KOPT-K1 (cell line): Measurements from ENCODE around the gene PITPNM3.

ENCODE experiments used
- H3K27ac ChIP-seq: fragments of 200-600 bp; sonication (generic); 2 replicates; pipeline ENCODE4 v1.5.1; 2016; ENCODE audit warnings: antibody characterized with exemption, mild to moderate bottlenecking, low read depth, low read length; ENCODE audit not compliant: poor library complexity, severe bottlenecking
- H3K36me3 ChIP-seq: fragments of 200-600 bp; sonication (generic); 2 replicates; pipeline ENCODE4 v1.5.1; 2017; ENCODE audit warnings: antibody characterized with exemption, mild to moderate bottlenecking, low read length, moderate library complexity; ENCODE audit not compliant: insufficient read depth
- H3K9me3 ChIP-seq: fragments of 200-600 bp; sonication (generic); 2 replicates; pipeline ENCODE4 v1.5.1; 2017; ENCODE audit warnings: antibody characterized with exemption, low read length, mild to moderate bottlenecking; ENCODE audit not compliant: insufficient read depth, poor library complexity, severe bottlenecking

The PITPNM3 gene

GRCh38 chr17:6437956-6438355, 118.4 kb downstream of the PITPNM3 start:
- H3K27ac ChIP-seq, result no peak overlapping the region
- H3K9me3 ChIP-seq, result no peaks in the 10 kb centered on the region
- no peaks in the 10 kb centered on the region for H3K36me3 ChIP-seq

- Histone ChIP-seq H3K27ac (no peak overlapping the region), H3K36me3 (no peaks in the 10 kb centered on the region), H3K9me3 (no peaks in the 10 kb centered on the region)
These were observed 118.9 kb downstream of the PITPNM3 start for GRCh38 chr17:6437466-6437865.

DNA sequence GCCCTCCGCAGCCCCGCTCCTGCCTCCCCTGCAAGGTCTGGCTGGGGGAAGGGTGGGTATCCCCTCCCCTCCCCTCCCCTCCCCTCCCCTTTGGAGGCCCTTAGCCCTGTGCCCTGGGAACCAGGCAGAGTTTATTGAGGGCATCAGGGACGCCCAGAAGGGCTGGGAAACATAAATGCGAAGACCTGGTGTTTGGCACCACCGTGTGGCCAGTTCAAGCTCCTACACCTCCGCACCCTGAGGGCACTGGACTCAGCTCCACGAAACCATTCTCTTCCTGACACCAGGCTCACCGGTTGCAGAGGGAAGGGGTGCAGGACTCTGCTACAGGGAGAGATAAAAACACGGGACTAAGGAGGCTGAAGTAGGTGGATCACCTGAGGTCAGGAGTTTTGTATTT, 120.4 kb downstream of the PITPNM3 start:
- Histone ChIP-seq H3K27ac (no peak overlapping the region), H3K36me3 (no peaks in the 10 kb centered on the region), H3K9me3 (peaks cover 9% of the 10 kb centered on the region)

DNA sequence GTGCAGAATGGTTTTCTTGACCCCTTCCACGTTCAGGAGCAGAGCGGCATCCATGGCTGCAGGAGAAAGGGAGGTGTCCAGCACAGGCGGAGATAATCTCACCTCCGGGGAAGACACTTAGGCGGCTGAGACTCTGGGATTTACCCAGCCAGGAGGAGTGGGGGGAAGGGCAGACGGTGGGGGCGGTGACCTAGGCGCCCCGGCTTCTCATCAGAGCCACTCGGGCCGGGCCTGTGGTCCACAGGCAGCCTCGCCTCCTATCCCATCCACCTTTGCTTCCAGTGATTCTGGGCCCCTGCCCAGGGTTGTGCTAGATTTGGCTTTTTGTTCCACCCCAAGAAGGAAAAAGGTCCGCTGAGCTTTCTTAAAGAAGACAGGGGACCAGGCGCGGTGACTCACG, 121.3 kb downstream of the PITPNM3 start, which contains the start of gene AIPL1:
AIPL1 (minus strand) TSS at position 71 of the 400 bp plus-strand sequence; CDS start at position 54, 17 bp downstream.
- Histone ChIP-seq H3K9me3 (peaks cover 16% of the 10 kb centered on the region), H3K27ac (no peak within 1 kb of the TSS), H3K36me3 (no peaks in the 10 kb centered on the region)

DNA sequence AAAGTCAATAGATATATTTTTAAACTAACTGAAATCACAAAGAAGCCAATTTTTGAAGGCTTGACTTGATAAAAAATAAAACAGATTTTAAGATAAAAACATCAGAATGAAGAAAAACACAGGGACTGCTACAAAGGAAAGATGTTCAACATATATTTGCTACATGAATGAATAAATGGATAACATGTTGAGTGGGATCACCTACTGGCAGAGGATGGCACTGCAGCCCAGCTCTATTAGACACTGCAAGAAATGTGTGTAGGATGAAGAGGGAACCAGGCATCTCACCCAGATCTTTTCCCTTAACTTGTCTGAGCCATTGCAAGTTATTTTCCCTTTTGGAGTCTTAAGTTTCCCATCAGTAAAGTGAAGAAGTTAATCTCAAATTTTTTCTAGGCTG, 125.6 kb downstream of the PITPNM3 start:
- H3K9me3 ChIP-seq, result peaks cover 16% of the 10 kb centered on the region
- H3K27ac ChIP-seq, result no peak overlapping the region
- H3K36me3 ChIP-seq, result no peaks in the 10 kb centered on the region

GRCh38 chr17:6429266-6429665, 127.1 kb downstream of the PITPNM3 start:
- Histone ChIP-seq H3K9me3 (peaks cover 16% of the 10 kb centered on the region), H3K36me3 (no peaks in the 10 kb centered on the region), H3K27ac (no peak overlapping the region)

GRCh38 chr17:6428207-6428965, 128.0 kb downstream of the PITPNM3 start:
- peaks cover 16% of the 10 kb centered on the region for H3K9me3 ChIP-seq
- no peak overlapping the region for H3K27ac ChIP-seq
- H3K36me3 ChIP-seq, result no peaks in the 10 kb centered on the region

GRCh38 chr17:6427279-6427781, 129.0 kb downstream of the PITPNM3 start:
- Histone ChIP-seq H3K27ac (no peak overlapping the region), H3K9me3 (peaks cover 16% of the 10 kb centered on the region), H3K36me3 (no peaks in the 10 kb centered on the region)

DNA sequence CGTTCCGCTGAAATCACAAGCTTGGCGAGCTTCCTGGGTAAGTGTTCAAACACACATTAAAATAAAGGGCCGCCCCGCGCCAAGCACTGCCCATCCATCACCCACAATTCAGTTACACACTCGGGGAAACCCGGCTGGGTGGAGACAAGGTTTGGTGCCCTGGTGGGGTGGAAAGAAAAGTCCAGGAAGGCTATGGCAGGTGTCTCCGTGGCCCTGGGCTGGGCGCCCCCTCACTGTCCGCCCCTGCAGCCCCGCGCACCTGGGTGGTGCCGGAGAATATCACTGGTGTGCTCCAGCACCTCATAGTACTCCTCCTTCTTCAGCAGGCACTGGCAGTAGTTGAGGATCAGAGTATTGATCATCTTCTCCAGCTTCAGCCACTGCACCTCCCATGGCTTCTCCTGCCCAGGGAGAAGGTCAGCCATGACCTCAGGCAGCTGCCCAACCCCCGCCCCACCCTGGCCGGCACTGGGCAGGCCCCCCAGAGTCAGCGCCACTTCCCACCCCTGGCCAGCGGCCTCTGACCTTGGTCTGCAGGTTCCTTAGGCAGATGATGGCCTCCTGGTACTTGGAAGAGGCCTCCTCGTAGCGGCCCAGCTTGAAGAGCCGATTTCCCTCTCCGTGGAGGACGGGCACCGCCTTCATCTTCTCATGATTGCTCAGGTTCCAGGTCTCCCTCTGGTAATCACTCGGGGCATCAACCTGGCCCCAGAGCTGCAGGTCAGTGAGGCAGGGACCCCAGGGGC, 129.8 kb downstream of the PITPNM3 start:
- Histone ChIP-seq H3K27ac (no peak overlapping the region), H3K36me3 (no peaks in the 10 kb centered on the region), H3K9me3 (peaks cover 12% of the 10 kb centered on the region)

DNA sequence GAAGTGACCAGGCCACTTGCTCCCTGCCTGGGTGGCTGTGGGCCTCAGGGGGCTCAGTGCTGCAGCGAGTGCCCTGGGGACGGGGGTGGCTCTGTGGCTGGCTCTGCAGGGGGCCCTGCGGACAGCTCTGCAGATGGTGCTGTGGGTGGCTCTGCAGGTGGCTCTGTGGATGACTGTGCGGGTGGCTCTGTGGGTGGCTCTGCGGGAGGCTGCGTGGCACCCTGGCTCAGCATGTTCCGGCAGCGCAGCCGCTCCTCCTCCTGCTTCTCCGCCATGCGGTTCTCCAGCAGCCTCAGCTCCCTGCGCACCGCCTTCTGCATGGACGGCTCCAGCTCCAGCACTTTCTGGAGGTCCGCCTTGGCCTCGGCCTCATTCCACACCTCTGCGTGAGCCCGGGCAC, 130.9 kb downstream of the PITPNM3 start:
- H3K27ac ChIP-seq, result no peak overlapping the region
- H3K36me3 ChIP-seq, result no peaks in the 10 kb centered on the region
- peaks cover 1% of the 10 kb centered on the region for H3K9me3 ChIP-seq

DNA sequence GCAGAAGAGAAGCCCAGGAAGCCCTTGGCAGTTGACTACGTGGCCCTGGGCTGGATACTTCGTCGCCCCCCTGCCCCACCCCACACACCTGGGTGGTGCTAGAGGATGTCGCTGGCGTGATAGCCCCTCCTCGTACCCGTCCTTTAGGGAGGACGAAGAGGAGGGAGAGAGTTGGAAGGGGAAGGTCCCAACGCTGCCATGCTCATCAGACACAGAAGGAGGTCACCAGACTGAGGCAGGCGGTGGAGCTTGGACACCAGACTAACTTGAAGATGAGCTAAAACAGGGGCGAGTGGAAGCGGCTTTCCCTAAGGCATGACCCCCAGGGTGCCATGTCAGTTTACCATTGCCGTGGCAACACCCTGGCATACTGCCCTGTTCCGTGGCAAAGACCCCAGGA, 132.4 kb downstream of the PITPNM3 start:
- Histone ChIP-seq H3K36me3 (no peaks in the 10 kb centered on the region), H3K27ac (no peak overlapping the region), H3K9me3 (no peaks in the 10 kb centered on the region)

DNA sequence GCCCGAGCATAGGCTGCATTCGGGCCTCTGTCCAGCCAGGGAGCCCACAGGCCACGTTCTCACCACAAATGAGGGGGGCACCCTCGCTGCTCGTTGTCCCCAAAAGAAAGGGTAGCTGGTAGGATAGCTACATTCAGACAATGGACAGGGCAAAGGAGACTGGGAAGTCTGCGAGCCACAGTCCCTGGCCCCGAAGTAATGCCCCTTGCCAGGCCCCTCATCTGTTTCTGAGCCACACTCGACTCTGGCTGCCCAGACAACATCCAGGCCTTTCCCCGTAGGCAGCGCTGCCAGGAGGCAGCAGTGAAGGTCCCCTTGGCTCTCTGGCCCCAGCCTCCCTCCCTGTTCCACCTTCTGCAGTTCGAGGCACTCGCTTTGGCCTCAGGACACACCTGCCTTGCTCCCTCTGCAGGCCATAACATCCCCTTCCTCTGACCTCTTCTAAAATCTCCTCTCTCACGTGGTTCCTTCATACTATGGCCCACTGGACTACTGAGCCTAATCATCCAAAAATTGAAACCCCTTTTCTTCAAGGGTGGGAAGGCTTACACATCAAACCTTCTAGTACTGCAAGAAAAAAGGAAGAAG, 133.6 kb downstream of the PITPNM3 start:
- Histone ChIP-seq H3K9me3 (no peaks in the 10 kb centered on the region), H3K36me3 (no peaks in the 10 kb centered on the region), H3K27ac (no peak overlapping the region)

DNA sequence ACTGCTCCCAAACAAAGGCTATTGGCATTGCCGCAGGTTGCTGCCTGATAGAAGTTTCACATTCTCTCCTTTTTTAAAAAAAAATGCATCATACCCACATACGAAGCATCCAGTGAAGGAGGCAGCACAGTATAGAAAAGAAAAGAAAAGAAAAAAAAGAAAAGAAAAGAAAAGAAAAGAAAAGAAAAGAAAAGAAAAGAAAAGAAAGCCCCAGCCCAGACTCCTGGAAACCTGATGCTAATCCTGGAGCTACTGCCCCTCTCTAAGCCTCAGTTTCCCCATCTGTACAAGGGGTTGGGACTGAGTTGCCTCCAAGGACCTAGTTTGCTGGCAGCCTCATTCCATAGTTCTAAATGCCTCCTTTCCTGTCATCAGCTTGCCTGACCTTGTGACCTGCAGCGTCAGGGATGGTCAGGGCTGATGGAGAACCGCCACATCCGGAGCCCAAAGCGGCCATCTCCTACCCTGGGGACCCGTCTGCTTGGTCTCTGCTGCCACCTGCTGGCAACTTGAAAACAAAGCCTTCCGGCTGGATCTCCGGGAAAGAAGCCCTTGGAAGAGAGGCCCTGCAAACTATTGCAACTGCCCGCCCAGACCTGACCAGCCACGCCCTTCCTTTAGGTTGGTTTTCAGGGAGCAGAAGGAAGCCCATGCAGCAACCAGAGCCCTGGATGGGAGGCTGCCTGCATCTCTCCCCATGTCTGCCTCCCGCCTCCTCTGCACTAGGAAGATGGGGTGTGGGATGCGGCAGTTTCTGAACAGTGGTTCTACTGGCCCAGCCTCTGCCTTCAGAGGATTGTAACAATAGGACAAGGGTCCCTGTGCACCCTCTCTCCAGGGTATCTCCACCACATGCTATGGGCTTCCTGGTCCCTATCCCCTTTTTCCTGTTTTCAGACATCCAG, 134.4 kb downstream of the PITPNM3 start:
- Histone ChIP-seq H3K27ac (no peak overlapping the region), H3K36me3 (no peaks in the 10 kb centered on the region), H3K9me3 (no peaks in the 10 kb centered on the region)

DNA sequence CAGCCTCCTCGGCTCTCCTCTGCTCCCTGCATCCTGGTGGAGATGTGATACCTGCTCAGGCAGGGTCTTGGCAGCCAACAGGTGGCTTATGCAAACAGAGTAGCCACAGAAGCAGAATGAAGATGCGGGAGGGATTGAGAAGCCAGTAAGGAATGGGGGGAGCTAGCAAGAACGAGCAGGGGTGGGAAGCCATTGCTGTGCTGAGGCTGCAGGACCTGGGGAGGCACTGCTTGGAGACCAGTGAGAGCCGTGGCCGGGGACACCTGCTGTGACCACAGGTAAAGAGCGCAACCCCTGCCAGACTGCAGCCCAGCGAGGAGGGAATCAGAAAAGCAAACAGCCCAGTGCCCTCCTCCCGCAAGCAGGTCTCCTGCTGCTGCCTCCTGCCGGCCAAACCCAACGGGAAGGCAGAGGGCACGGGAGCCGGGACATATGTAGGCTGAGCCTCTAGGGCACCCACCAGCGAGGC, 136.1 kb downstream of the PITPNM3 start:
- H3K36me3 ChIP-seq, result no peaks in the 10 kb centered on the region
- H3K27ac ChIP-seq, result no peak overlapping the region
- H3K9me3 ChIP-seq, result no peaks in the 10 kb centered on the region
